GM23338 (cell line): ENCODE results near the gene SYT7. TPM values are rescaled to one million over a fixed set of nuclear protein-coding genes. Genes with fewer than 3 reads are reported as not detected.

ENCODE experiments used
- ATAC-seq: fragments of 200-7000 bp; cut with Tn5 transposase; 3 replicates; pipeline ENCODE4 v1.9.1; 2020
- DNase-seq: peaks from one replicate; pipeline ENCODE4 v3.0.0-alpha.2; 2015; ENCODE audit warnings: low spot score
- H2AFZ ChIP-seq: fragments of 200-600 bp; sonication (generic); 2 replicates; pipeline ENCODE4 v1.8.0; 2016; ENCODE audit warnings: antibody characterized with exemption, mild to moderate bottlenecking, moderate library complexity
- H3F3A ChIP-seq: fragments of 200-600 bp; sonication (generic); replicated peaks from 2 replicates; pipeline ENCODE4 v1.8.0; 2017; ENCODE audit warnings: antibody characterized with exemption, mixed run types, low read depth
- H3K27ac ChIP-seq: fragments of 200-600 bp; sonication (generic); 2 replicates; pipeline ENCODE4 v1.6.1; 2016; ENCODE audit warnings: low read depth
- H3K27me3 ChIP-seq: fragments of 200-600 bp; sonication (generic); 2 replicates; pipeline ENCODE4 v1.8.0; 2016; ENCODE audit warnings: mild to moderate bottlenecking, mixed run types, moderate library complexity; ENCODE audit not compliant: insufficient read depth
- H3K36me3 ChIP-seq: fragments of 200-600 bp; sonication (generic); 2 replicates; pipeline ENCODE4 v1.8.0; 2016; ENCODE audit warnings: mild to moderate bottlenecking; ENCODE audit not compliant: insufficient read depth
- H3K4me1 ChIP-seq: fragments of 200-600 bp; sonication (generic); 2 replicates; pipeline ENCODE4 v1.8.0; 2016; ENCODE audit warnings: mild to moderate bottlenecking, moderate library complexity; ENCODE audit not compliant: insufficient read depth
- H3K4me2 ChIP-seq: fragments of 200-600 bp; sonication (generic); 2 replicates; pipeline ENCODE4 v1.7.1; 2017; ENCODE audit warnings: mixed run types
- H3K4me3 ChIP-seq: fragments of 200-600 bp; sonication (generic); 2 replicates; pipeline ENCODE4 v1.6.1; 2016; ENCODE audit warnings: mixed run types
- H3K79me2 ChIP-seq: fragments of 200-600 bp; sonication (generic); replicated peaks from 2 replicates; pipeline ENCODE4 v1.8.0; 2017; ENCODE audit warnings: mild to moderate bottlenecking; ENCODE audit not compliant: insufficient read depth
- H3K9me2 ChIP-seq: fragments of 200-600 bp; sonication (generic); 2 replicates; pipeline ENCODE4 v1.8.0; 2017; ENCODE audit not compliant: insufficient read depth
- H4K20me1 ChIP-seq: fragments of 200-600 bp; sonication (generic); replicated peaks from 2 replicates; pipeline ENCODE4 v1.8.0; 2017; ENCODE audit warnings: mild to moderate bottlenecking; ENCODE audit not compliant: insufficient read depth
- H3K27ac Mint-ChIP-seq: 2 replicates; pipeline ENCODE4 v1.8.0; 2020; ENCODE audit warnings: inconsistent platforms, mild to moderate bottlenecking, moderate library complexity, mixed read lengths
- H3K27me3 Mint-ChIP-seq: 3 replicates; pipeline ENCODE4 v1.8.0; 2022; ENCODE audit warnings: low read depth, mild to moderate bottlenecking, moderate library complexity, mixed read lengths, inconsistent platforms; ENCODE audit not compliant: insufficient read depth, poor library complexity
- H3K36me3 Mint-ChIP-seq: 3 replicates; pipeline ENCODE4 v1.8.0; 2021; ENCODE audit warnings: low read depth, mild to moderate bottlenecking, inconsistent platforms, moderate library complexity, mixed read lengths
- H3K4me1 Mint-ChIP-seq: 3 replicates; pipeline ENCODE4 v1.8.0; 2020; ENCODE audit warnings: mild to moderate bottlenecking, inconsistent platforms, mixed read lengths
- H3K4me3 Mint-ChIP-seq: 3 replicates; pipeline ENCODE4 v1.8.0; 2021; ENCODE audit warnings: moderate library complexity, mild to moderate bottlenecking, inconsistent platforms, mixed read lengths
- H3K9me3 Mint-ChIP-seq: 3 replicates; pipeline ENCODE4 v1.8.0; 2020; ENCODE audit warnings: moderate library complexity, mild to moderate bottlenecking, inconsistent platforms, mixed read lengths
- CREB1 ChIP-seq: fragments of 250-450 bp; sonication (Bioruptor Pico); IDR thresholded peaks from 2 replicates; pipeline ENCODE4 v1.5.0; 2020; ENCODE audit warnings: low read depth, mild to moderate bottlenecking, moderate library complexity
- CTCF ChIP-seq, 2 experiments: fragments of 200-600 bp in 1 of 2; sonication (generic) in 1 of 2; conservative IDR thresholded peaks; 2 replicates each; pipeline versions ENCODE4 v1.5.1 to v1.6.1; 2016 to 2017; ENCODE audit warnings: antibody characterized with exemption in 2 of 2, low read depth in 2 of 2, mild to moderate bottlenecking in 2 of 2, moderate library complexity in 1 of 2
- EZH2 ChIP-seq: fragments of 200-600 bp; sonication (generic); IDR thresholded peaks from one replicate; pipeline ENCODE4 v1.8.0; 2017; ENCODE audit warnings: antibody characterized with exemption, mild to moderate bottlenecking, low read depth; ENCODE audit not compliant: unreplicated experiment
- EZH2phosphoT487 ChIP-seq: fragments of 200-600 bp; sonication (generic); IDR thresholded peaks from one replicate; pipeline ENCODE4 v1.8.1; 2018; ENCODE audit warnings: antibody characterized with exemption; ENCODE audit not compliant: unreplicated experiment
- JUNB ChIP-seq: IDR thresholded peaks from one replicate; pipeline ENCODE4 v1.6.1; 2016; ENCODE audit warnings: antibody characterized with exemption; ENCODE audit not compliant: unreplicated experiment
- NANOG ChIP-seq: IDR thresholded peaks from 2 replicates; pipeline ENCODE4 v1.6.1; 2016; ENCODE audit warnings: antibody characterized with exemption, borderline replicate concordance
- POLR2AphosphoS5 ChIP-seq: IDR thresholded peaks from 2 replicates; pipeline ENCODE4 v1.6.1; 2016; ENCODE audit warnings: antibody characterized with exemption, low read depth
- STAT1 ChIP-seq: IDR thresholded peaks from one replicate; pipeline ENCODE4 v1.6.1; 2016; ENCODE audit warnings: antibody characterized with exemption; ENCODE audit not compliant: unreplicated experiment
- ZNF114 ChIP-seq: fragments of 250-450 bp; sonication (Bioruptor Pico); IDR thresholded peaks from 2 replicates; pipeline ENCODE4 v1.5.0; 2020; ENCODE audit warnings: mild to moderate bottlenecking, moderate library complexity
- ZNF331 ChIP-seq: fragments of 250-450 bp; sonication (Bioruptor Pico); IDR thresholded peaks from 2 replicates; pipeline ENCODE4 v1.5.0; 2020; ENCODE audit warnings: low read depth, mild to moderate bottlenecking, moderate library complexity
- polyA plus RNA-seq: library from polyadenylated mRNA; unstranded; fragments of >200 nt; fragmentation: Nextera tagmentation; extraction: Ambion mirVana; gene quantifications from 2 replicates; pipeline ENCODE4 v1.2.1, GENCODE V29; 2016
- total RNA-seq: library from RNA; depleted of rRNA; stranded (reverse); fragments of >200 nt; shearing (Covaris generic); gene quantifications from 2 replicates; pipeline ENCODE4 v1.2.3, GENCODE V29; 2014
- TF ChIP-seq, protein P1 (sequence below): fragments of 250-450 bp; sonication (Bioruptor Pico); IDR thresholded peaks from 2 replicates; pipeline ENCODE4 v1.5.0; 2020; ENCODE audit warnings: mild to moderate bottlenecking, moderate library complexity
- TF ChIP-seq, protein P2 (sequence below): IDR thresholded peaks from 2 replicates; pipeline ENCODE4 v1.6.1; 2016; ENCODE audit warnings: antibody characterized with exemption
- TF ChIP-seq, protein P3 (sequence below): IDR thresholded peaks from one replicate; pipeline ENCODE4 v1.6.1; 2018; ENCODE audit warnings: antibody characterized with exemption; ENCODE audit not compliant: unreplicated experiment

Gene SYT7
- total and polyA plus RNA-seq, 2 experiments from 2014 or later = 1.6 to 10.3 TPM

DNA sequence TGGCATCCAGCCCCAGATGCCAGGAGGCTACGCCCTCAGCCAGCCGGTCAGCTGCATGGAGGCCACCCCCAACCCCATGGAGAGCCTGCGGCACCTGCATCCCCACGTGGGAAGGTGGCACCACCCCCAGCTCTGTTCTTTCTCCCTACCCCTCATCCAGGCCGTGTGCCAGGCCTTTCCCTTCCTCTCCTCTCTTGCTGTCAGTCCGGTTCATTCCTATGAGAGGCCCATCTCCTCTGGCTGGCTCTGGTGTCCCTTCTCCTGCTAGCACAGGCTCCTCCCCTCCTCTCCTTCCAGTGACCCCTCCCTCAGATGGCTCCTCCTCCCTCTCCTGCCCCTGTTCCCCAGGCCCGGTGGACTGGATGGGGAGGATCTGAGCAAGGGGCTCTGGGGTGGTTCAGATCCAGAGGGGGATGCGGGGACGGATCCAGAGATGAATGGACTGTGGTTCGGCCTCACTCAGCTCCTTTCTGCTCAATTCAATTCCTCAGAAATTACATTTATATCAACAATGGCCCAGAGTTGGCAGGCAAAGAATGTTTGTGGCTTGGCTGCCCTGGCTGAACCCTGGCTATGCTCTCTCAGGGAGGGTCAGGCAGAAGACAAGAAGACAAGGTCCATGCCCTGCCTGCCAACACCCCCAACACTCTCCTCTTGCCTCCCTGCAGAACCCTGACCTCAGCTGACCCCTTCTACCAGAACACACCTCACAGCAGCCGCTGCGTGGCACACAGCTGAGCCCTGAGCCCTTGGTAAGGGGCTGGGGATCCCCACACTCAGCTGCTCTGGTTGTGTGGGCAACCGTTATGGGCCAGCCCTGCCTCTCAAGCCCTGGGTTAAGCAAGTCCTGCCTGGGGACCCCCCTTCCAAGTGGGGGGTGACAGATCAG, 90.8 kb downstream of the SYT7 start:
- Mint-ChIP-seq H3K36me3 (no peaks in the 10 kb centered on the region), H3K27ac (no peak overlapping the region), H3K4me3 (no peak overlapping the region), H3K27me3 (peaks cover 22% of the 10 kb centered on the region), H3K4me1 (peaks cover 25% of the 10 kb centered on the region), H3K9me3 (no peaks in the 10 kb centered on the region)
- H3K4me2 ChIP-seq = no peak overlapping the region
- H3K36me3 ChIP-seq = no peaks in the 10 kb centered on the region
- DNase-seq = peak; percentile 66
- no peak overlapping the region for H2AFZ ChIP-seq
- TF ChIP-seq EZH2 (no peak), NANOG (no peak), POLR2AphosphoS5 (no peak), JUNB (no peak), CREB1 (CRISPR knock-in tag) (no peak), EZH2phosphoT487 (no peak), ZNF331 (CRISPR knock-in tag) (no peak), CTCF (conservative IDR thresholded peaks at IDR 0.05; ENCODE audit: low read depth in 2 of 2) (no peak), ZNF114 (no peak), STAT1 (no peak)
- TF ChIP-seq, protein P1, sequence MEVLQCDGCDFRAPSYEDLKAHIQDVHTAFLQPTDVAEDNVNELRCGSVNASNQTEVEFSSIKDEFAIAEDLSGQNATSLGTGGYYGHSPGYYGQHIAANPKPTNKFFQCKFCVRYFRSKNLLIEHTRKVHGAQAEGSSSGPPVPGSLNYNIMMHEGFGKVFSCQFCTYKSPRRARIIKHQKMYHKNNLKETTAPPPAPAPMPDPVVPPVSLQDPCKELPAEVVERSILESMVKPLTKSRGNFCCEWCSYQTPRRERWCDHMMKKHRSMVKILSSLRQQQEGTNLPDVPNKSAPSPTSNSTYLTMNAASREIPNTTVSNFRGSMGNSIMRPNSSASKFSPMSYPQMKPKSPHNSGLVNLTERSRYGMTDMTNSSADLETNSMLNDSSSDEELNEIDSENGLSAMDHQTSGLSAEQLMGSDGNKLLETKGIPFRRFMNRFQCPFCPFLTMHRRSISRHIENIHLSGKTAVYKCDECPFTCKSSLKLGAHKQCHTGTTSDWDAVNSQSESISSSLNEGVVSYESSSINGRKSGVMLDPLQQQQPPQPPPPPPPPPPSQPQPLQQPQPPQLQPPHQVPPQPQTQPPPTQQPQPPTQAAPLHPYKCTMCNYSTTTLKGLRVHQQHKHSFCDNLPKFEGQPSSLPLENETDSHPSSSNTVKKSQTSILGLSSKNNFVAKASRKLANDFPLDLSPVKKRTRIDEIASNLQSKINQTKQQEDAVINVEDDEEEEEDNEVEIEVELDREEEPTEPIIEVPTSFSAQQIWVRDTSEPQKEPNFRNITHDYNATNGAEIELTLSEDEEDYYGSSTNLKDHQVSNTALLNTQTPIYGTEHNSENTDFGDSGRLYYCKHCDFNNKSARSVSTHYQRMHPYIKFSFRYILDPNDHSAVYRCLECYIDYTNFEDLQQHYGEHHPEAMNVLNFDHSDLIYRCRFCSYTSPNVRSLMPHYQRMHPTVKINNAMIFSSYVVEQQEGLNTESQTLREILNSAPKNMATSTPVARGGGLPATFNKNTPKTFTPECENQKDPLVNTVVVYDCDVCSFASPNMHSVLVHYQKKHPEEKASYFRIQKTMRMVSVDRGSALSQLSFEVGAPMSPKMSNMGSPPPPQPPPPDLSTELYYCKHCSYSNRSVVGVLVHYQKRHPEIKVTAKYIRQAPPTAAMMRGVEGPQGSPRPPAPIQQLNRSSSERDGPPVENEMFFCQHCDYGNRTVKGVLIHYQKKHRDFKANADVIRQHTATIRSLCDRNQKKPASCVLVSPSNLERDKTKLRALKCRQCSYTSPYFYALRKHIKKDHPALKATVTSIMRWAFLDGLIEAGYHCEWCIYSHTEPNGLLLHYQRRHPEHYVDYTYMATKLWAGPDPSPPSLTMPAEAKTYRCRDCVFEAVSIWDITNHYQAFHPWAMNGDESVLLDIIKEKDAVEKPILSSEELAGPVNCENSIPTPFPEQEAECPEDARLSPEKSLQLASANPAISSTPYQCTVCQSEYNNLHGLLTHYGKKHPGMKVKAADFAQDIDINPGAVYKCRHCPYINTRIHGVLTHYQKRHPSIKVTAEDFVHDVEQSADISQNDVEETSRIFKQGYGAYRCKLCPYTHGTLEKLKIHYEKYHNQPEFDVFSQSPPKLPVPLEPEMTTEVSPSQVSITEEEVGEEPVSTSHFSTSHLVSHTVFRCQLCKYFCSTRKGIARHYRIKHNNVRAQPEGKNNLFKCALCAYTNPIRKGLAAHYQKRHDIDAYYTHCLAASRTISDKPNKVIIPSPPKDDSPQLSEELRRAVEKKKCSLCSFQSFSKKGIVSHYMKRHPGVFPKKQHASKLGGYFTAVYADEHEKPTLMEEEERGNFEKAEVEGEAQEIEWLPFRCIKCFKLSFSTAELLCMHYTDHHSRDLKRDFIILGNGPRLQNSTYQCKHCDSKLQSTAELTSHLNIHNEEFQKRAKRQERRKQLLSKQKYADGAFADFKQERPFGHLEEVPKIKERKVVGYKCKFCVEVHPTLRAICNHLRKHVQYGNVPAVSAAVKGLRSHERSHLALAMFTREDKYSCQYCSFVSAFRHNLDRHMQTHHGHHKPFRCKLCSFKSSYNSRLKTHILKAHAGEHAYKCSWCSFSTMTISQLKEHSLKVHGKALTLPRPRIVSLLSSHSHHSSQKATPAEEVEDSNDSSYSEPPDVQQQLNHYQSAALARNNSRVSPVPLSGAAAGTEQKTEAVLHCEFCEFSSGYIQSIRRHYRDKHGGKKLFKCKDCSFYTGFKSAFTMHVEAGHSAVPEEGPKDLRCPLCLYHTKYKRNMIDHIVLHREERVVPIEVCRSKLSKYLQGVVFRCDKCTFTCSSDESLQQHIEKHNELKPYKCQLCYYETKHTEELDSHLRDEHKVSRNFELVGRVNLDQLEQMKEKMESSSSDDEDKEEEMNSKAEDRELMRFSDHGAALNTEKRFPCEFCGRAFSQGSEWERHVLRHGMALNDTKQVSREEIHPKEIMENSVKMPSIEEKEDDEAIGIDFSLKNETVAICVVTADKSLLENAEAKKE (CRISPR knock-in tag) = no peak
- TF ChIP-seq, protein P2, sequence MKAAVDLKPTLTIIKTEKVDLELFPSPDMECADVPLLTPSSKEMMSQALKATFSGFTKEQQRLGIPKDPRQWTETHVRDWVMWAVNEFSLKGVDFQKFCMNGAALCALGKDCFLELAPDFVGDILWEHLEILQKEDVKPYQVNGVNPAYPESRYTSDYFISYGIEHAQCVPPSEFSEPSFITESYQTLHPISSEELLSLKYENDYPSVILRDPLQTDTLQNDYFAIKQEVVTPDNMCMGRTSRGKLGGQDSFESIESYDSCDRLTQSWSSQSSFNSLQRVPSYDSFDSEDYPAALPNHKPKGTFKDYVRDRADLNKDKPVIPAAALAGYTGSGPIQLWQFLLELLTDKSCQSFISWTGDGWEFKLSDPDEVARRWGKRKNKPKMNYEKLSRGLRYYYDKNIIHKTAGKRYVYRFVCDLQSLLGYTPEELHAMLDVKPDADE = no peak
- TF ChIP-seq, protein P3, sequence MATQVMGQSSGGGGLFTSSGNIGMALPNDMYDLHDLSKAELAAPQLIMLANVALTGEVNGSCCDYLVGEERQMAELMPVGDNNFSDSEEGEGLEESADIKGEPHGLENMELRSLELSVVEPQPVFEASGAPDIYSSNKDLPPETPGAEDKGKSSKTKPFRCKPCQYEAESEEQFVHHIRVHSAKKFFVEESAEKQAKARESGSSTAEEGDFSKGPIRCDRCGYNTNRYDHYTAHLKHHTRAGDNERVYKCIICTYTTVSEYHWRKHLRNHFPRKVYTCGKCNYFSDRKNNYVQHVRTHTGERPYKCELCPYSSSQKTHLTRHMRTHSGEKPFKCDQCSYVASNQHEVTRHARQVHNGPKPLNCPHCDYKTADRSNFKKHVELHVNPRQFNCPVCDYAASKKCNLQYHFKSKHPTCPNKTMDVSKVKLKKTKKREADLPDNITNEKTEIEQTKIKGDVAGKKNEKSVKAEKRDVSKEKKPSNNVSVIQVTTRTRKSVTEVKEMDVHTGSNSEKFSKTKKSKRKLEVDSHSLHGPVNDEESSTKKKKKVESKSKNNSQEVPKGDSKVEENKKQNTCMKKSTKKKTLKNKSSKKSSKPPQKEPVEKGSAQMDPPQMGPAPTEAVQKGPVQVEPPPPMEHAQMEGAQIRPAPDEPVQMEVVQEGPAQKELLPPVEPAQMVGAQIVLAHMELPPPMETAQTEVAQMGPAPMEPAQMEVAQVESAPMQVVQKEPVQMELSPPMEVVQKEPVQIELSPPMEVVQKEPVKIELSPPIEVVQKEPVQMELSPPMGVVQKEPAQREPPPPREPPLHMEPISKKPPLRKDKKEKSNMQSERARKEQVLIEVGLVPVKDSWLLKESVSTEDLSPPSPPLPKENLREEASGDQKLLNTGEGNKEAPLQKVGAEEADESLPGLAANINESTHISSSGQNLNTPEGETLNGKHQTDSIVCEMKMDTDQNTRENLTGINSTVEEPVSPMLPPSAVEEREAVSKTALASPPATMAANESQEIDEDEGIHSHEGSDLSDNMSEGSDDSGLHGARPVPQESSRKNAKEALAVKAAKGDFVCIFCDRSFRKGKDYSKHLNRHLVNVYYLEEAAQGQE = no peak
- H3K9me2 ChIP-seq = no peaks in the 10 kb centered on the region
- no peaks in the 10 kb centered on the region for H3K79me2 ChIP-seq
- H3F3A ChIP-seq = 0 out of 2 replicates have a peak, but pooled peaks cover 6% of the 10 kb centered on the region
- H3K4me3 ChIP-seq = no peak overlapping the region
- peak; percentile 79 for ATAC-seq
- peaks cover 20% of the 10 kb centered on the region for H3K4me1 ChIP-seq
- H3K27me3 ChIP-seq = no peaks in the 10 kb centered on the region
- H4K20me1 ChIP-seq = no peaks in the 10 kb centered on the region
- no peak overlapping the region for H3K27ac ChIP-seq
